Vagina (tissue), 2 donors: ENCODE measurements around the gene ENPP7.

Experiments
- POLR2A ChIP-seq, 2 donors: fragments of 450-650 bp; IDR thresholded peaks; one replicate each; pipeline ENCODE4 v1.6.1; 2017; ENCODE audit warnings: antibody characterized with exemption in 2 of 2, mild to moderate bottlenecking in 2 of 2, moderate library complexity in 2 of 2
- POLR2AphosphoS5 ChIP-seq, 2 donors: sonication (generic); formaldehyde crosslinking; IDR thresholded peaks; one replicate each; pipeline ENCODE4 v1.9.0; 2017; ENCODE audit warnings: antibody characterized with exemption in 2 of 2, mild to moderate bottlenecking in 2 of 2, low read depth in 1 of 2; ENCODE audit not compliant: insufficient read depth in 1 of 2

- TF ChIP-seq POLR2A (IDR thresholded peaks at IDR 0.05): no peak
- no peak for TF ChIP-seq POLR2AphosphoS5 (IDR thresholded peaks at IDR 0.05; ENCODE audit: insufficient read depth in 1 of 2, low read depth in 1 of 2)
Observed at GRCh38 chr17:79681101-79681621, 49.6 kb upstream of the ENPP7 start.
